NAMALWA (cell line): ENCODE results near the gene DBF4B.
"Not testable (repeated sequence)": the region's sequence is repeated elsewhere in the genome, so short reads cannot be mapped to it uniquely, and the experiment has no call there.

Experiments
- DNase-seq: peaks from one replicate; pipeline ENCODE4 v3.0.0-alpha.2; 2015; ENCODE audit warnings: low spot score

DBF4B gene

DNA sequence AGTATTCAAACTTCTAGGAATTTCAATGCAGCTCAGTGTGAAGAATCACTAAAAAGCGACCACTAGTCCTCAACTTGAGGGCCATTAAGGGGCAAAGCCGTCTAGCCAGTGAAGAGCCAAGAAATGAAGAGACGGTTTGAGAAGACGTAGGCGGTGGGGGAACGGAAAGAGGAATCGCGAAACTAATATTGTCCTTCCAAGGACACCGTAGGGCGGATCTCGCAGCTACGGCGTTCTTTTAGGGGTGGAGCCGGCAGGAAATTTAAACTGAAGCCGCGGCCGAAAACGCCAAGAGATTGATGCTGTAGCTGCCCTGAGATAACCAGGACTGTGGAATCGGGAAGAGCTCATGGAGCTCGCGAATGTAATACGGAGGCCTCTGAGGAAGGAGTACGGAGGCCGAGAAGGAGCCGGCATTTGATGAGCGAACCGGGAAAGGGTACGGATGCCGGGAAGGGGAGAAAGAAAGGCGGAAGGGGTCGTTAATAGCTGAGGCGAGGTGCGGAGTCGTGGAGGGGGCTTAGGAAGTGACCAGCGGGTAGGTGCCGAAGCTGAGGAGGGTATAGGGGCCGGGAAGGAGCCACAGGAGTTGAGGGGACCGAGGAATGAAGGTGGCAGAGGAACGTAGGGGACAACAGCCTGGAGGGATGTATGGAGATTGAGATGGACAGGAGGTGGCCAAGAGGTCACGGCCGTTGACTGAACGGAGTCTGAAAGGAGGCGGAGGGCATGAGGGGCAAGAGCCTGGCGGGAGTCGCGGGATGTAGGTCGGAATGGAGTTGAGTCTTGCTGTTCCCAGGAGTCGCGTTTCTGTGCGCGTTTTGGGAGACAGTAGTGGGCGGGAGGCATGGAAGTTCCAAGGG, at the start of gene DBF4B:
TSS of gene DBF4B (plus strand) at position 265 of the 863 bp plus-strand sequence. CDS start at position 421, 156 bp downstream.
- peak; percentile 91 for DNase-seq

- DNase-seq, result no peak
These were observed 46.6 kb upstream of the DBF4B start for GRCh38 chr17:44661835-44662234.

GRCh38 chr17:44663095-44663494, 45.4 kb upstream of the DBF4B start:
- no peak for DNase-seq

- DNase-seq, result no peak
These were observed 43.6 kb upstream of the DBF4B start for GRCh38 chr17:44664867-44665266.

- no peak for DNase-seq
These were observed 42.5 kb upstream of the DBF4B start for GRCh38 chr17:44666006-44666405.

DNA sequence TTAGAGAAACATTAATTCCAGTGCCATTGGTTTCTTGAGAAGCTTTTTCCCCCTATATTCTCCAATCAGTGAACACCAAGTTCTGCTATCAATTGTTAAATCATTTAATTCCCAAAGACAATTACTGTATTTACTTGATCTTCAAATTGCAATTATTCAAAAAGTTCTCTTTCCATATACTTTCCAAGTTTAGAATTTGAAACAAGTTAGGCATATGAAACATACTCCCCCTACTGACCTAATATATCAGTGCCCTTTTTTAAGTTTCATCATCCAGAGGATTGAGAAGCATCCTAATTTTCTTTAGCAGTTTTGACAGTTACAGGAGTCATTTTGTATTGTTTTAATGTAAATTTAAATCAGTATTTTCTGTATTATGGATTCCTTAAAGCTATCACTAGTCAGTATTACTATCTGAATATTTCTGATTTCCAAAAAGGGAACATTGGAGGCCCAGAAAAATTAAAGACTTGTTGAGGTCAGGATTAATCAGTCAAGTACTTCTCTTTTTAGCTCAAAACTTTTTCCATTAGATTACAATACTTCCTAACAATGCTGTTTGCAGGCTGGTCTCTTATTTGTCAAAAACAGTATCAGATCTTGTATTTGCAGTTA, 35.9 kb upstream of the DBF4B start:
- DNase-seq, result peak; percentile 57

GRCh38 chr17:44673893-44674292, 34.6 kb upstream of the DBF4B start:
- DNase-seq, result no peak

- DNase-seq, result no peak
These were observed 31.3 kb upstream of the DBF4B start for GRCh38 chr17:44677136-44677535.

DNA sequence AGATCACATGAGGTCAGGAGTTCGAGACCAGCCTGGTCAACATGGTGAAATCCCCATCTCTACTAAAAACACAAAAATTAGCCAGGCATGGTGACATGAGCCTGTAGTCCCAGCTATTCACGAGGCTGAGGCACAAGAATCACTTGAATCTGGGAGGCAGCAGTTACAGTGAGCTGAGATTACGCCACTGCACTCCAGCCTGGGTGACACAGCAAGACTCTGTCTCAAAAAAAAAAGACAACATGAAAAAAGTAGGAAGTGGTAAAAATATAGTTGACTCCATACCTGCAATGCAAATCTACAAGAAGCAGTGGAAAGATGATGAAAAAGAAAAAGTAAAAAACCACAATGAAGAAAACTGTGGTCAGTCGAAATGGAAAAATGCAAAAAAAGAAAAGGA, 25.2 kb upstream of the DBF4B start:
- DNase-seq, result not testable (repeated sequence)

DNA sequence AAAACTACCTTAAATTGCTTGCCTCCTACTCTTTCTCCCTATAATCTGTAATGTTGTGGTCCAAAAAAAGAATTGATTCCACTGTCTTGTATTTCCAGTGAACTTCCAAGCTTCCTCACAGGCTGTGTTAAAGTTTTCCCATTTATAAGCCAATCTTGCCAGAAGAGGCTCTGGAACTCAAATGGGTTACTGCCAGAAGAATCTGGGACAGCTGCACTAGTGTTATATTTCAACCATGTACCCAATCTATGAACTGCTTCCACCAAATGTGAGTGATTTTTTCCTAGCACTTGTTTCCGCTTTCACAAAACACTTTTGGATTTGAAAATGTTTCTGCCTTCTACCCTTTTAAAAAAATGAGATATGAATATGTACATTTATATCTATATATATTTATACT, 20.7 kb upstream of the DBF4B start:
- DNase-seq, result no peak

- DNase-seq, result no peak
These were observed 20.3 kb upstream of the DBF4B start for GRCh38 chr17:44688200-44688599.

GRCh38 chr17:44688675-44689476, 19.6 kb upstream of the DBF4B start:
- no peak for DNase-seq

DNA sequence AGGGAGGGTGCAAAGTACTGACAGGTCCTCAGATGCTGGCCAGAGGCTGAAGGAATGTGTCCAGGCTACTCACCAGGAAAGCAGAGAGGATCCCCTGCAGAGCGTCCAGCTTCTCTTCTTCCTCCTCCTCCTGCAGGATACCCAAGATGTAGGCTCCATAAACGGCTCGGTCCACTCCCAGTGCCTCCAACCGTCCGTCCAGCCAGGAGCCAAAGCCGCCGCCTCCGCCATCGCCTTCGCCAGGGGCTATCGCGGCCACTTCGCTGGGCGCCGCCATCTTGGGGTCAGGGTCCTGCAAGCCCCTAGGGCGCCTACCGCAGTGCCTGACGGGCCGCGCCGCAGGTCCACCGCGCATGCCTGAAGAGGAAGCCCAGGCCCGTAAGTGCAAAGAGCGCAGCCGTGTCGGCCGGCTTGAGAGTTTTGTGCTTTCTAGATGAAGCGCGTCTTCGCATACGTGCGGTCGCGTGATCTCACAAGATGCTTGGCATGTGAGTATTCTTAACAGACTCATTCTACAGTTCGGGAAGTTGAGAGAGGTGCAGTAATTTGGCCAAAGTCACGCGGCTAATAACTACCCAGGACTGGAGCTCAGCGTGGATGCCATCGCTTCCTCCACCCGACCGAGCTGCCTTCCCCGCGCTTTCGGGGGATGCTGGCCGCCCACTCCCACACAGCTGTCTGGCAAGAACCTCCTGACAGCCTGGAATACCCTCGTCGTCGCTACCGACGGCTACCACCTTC, 18.8 kb upstream of the DBF4B start, which contains the start of gene CCDC43:
TSS of gene CCDC43 (minus strand) at position 300 of the 741 bp plus-strand sequence. CDS start at position 277, 23 bp downstream.
- DNase-seq, result peak; percentile 98

- peak; percentile 86 for DNase-seq
These were observed 17.6 kb upstream of the DBF4B start for GRCh38 chr17:44690746-44691306.

GRCh38 chr17:44693609-44694008, 14.9 kb upstream of the DBF4B start:
- DNase-seq, result no peak

- not testable (repeated sequence) for DNase-seq
These were observed 8.2 kb upstream of the DBF4B start for GRCh38 chr17:44700288-44700687.

DNA sequence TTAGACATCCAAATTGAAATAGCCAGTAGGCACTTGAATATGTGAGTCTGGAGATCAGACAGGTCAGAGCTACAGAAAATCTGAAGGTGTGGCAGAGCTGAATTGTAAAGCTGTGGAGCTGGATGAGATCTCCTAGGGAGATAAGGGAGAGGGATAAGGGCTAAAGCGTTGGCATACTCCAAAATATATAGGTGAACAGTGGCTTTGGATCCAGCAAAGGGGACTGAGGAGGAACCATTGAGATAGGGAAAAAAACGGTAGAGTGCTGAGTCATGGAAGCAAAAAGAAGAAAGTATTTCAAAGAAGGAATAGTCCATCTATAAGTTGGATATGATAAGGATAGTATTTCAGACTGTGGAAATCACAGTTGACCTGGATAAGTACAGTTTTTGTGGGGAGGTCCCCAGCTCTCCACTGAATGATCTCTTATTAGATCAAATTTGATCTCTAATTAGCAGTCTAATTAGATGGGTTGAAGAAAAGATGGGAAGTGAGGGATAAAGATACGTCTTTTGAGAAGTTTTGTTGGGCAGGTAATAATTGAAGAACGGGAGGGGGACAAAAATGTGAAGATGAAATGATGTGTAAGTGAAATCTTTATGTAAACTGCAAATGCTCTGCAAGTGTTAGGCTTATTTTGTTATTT, 587 bp upstream of the DBF4B start:
- no peak for DNase-seq

DNA sequence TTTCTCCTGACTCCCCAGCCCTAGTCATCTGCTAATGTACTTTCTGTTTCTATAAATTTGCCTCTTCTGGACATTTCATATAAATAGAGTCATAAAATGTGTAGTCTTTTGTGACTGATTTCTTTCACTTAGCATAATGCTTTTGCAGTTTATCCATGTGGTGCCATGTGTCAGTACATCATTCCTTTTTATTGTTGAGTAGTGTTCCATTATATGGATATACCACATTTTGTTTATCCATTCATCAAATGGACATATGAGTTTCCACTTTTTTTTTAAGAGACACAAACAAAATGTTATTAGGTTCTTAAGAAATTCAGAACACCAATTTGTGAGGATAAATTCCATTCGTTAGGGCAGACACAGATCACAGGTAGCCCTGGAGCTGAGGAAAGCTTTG, 11.0 kb downstream of the DBF4B start:
- DNase-seq, result no peak

GRCh38 chr17:44722254-44722653, 13.8 kb downstream of the DBF4B start:
- DNase-seq, result no peak

DNA sequence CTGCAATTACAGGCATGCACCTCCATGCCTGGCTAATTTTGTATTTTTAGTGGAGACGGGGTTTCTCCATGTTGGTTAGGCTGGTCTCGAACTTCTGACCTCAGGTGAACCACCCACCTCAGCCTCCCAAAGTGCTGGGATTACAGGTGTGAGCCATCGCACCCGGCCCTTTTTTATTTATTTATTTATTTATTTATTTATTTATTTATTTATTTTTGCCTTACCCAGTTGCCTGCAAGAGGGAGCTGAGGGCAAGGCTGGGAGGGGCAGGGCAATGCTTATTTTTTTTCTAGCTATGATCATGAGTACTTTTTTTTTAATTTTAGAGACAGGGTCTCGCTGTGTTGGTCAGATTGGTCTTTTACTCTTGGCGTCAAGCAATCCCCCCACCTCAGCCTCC, 17.7 kb downstream of the DBF4B start:
- not testable (repeated sequence) for DNase-seq

DNA sequence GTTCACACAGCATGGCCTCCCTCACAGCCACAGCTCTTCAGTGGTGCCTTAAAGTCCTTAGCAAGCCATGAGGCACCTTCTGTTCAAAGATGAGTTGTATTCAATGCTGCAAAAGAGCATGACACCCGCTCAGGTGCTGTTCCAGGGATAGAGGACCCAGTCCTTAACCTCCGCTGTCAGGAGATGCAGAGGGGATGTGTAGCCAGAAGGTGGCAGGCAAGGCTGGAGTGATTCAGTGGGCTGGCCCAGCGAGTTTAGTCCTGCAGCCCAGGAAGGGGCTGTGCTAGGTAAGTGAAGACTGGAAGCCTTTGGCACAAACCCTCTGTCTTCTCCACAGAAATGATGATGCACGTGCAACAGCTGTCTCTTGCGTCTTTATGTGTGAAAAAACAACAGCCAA, 25.3 kb downstream of the DBF4B start:
- DNase-seq, result peak; percentile 45
